ENCODE results near the gene DNAJC7.

GRCh38 chr17:41976142-41976768 is 41.0 kb downstream of the DNAJC7 start:
- TF ChIP-seq POLR2A (IDR thresholded peaks at IDR 0.05; ENCODE audit: low read length) (no peak), GATA1 (IDR thresholded peaks at IDR 0.05; ENCODE audit: low read depth, low read length) (no peak)

Measured in erythroblast (primary cell).